Breast epithelium (tissue), 4 donors: ENCODE data around the gene ATP1B2. TPM values are rescaled to one million over a fixed set of nuclear protein-coding genes. Genes with fewer than 3 reads are reported as not detected.

Experiments
- DNase-seq, 2 donors: peaks; one replicate each; pipeline ENCODE4 v3.0.0-alpha.2; 2019; ENCODE audit warnings: low spot score in 2 of 2
- H3K27ac ChIP-seq, 2 donors: fragments of 200-600 bp; sonication (generic) in 1 of 2; one replicate each; pipeline ENCODE4 v1.5.1; 2016 to 2019; ENCODE audit warnings: mild to moderate bottlenecking in 1 of 2
- H3K27me3 ChIP-seq, 2 donors: fragments of 200-600 bp; sonication (generic) in 1 of 2; one replicate each; pipeline versions ENCODE4 v1.5.1 to v1.6.0; 2017 to 2019; ENCODE audit warnings: control low read depth in 1 of 2, mild to moderate bottlenecking in 1 of 2
- H3K36me3 ChIP-seq: fragments of 200-600 bp; one replicate; pipeline ENCODE4 v1.5.1; 2019
- H3K4me1 ChIP-seq, 2 donors: fragments of 200-600 bp; sonication (generic); one replicate each; pipeline ENCODE4 v1.5.1; 2016 to 2019; ENCODE audit warnings: control low read depth in 1 of 2
- H3K4me3 ChIP-seq, 3 donors: fragments of 200-600 bp; sonication (generic); 1 replicate in 2 of 3; 2 replicates in 1 of 3; pipeline ENCODE4 v1.5.1; 2016 to 2019; ENCODE audit warnings: mild to moderate bottlenecking in 3 of 3, moderate library complexity in 2 of 3
- H3K9me3 ChIP-seq, 2 donors: fragments of 200-600 bp; sonication (generic) in 1 of 2; one replicate each; pipeline ENCODE4 v1.5.1; 2016 to 2019; ENCODE audit warnings: control low read depth in 1 of 2
- POLR2A ChIP-seq: fragments of 450-650 bp; IDR thresholded peaks from one replicate; pipeline ENCODE4 v1.6.1; 2016; ENCODE audit warnings: antibody characterized with exemption, mild to moderate bottlenecking, moderate library complexity
- POLR2AphosphoS5 ChIP-seq, 3 donors: sonication (generic); formaldehyde crosslinking; IDR thresholded peaks; one replicate each; pipeline ENCODE4 v1.6.1; 2017; ENCODE audit warnings: antibody characterized with exemption in 3 of 3
- intact Hi-C: fragments of 100-400 bp; cut with DNase I; formaldehyde crosslinking; loops from one replicate; pipeline ENCODE4 v1.15.1; 2023; ENCODE audit warnings: low total_unique reads
- total RNA-seq, 3 donors: library from RNA; depleted of rRNA; stranded (reverse); fragments of >200 nt; gene quantifications; one replicate each; pipeline ENCODE4 v1.1.0, GENCODE V29; 2016
- TF ChIP-seq, protein P1 (sequence below), 3 donors: fragments of 450-650 bp; IDR thresholded peaks; one replicate each; pipeline ENCODE4 v1.5.1; 2016 to 2017; ENCODE audit warnings: antibody characterized with exemption in 3 of 3, mild to moderate bottlenecking in 3 of 3, moderate library complexity in 3 of 3

ATP1B2 gene
- total RNA-seq, 3 donors from 2014 or later, result 0.16 to 1.2 (median 0.98) TPM

DNA sequence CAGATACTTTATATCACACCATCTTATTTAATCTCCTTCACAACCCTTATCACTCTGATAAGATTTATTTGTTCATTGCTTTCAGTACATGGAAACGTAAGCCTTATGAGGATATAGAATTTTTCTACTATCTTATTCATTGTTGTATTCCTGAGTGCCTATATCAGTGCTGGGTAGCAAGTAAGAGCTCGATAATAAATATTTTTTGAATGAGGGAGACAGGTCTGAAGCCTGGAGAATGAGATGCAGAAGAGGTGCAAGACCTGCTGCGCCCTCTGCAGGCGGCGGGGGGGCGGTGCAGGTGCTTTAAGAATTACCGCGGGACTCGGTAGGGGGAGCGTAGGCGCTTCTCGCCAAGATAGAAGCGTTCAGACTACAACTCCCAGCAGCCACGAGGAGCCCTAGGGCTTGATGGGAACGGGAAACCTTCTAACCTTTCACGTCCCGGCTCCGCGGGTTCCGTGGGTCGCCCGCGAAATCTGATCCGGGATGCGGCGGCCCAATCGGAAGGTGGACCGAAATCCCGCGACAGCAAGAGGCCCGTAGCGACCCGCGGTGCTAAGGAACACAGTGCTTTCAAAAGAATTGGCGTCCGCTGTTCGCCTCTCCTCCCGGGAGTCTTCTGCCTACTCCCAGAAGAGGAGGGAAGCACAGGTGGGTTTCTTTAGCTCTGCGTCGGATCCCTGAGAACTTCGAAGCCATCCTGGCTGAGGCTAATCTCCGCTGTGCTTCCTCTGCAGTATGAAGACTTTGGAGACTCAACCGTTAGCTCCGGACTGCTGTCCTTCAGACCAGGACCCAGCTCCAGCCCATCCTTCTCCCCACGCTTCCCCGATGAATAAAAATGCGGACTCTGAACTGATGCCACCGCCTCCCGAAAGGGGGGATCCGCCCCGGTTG, 37.4 kb downstream of the ATP1B2 start, which contains the start of gene WRAP53:
Gene WRAP53 (plus strand): TSS at position 570 of the 900 bp plus-strand sequence. CDS start 172 bp downstream, at position 742.
- Histone ChIP-seq H3K36me3 (no peaks in the 10 kb centered on the region), H3K27me3 (no peaks in the 10 kb centered on the region), H3K4me1 (peaks cover 4 to 8% of the 10 kb centered on the region in 2 donors), H3K9me3 (no peaks in the 10 kb centered on the region), H3K27ac (peak within 1 kb of the TSS; percentile 96 to 98), H3K4me3 (peak within 1 kb of the TSS; percentile 85 to 96 (median 95))
- TF ChIP-seq POLR2AphosphoS5 (IDR thresholded peaks at IDR 0.05) (peak; percentile 71 to 77 (median 75)), POLR2A (no peak)
- TF ChIP-seq, protein P1, sequence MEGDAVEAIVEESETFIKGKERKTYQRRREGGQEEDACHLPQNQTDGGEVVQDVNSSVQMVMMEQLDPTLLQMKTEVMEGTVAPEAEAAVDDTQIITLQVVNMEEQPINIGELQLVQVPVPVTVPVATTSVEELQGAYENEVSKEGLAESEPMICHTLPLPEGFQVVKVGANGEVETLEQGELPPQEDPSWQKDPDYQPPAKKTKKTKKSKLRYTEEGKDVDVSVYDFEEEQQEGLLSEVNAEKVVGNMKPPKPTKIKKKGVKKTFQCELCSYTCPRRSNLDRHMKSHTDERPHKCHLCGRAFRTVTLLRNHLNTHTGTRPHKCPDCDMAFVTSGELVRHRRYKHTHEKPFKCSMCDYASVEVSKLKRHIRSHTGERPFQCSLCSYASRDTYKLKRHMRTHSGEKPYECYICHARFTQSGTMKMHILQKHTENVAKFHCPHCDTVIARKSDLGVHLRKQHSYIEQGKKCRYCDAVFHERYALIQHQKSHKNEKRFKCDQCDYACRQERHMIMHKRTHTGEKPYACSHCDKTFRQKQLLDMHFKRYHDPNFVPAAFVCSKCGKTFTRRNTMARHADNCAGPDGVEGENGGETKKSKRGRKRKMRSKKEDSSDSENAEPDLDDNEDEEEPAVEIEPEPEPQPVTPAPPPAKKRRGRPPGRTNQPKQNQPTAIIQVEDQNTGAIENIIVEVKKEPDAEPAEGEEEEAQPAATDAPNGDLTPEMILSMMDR (IDR thresholded peaks at IDR 0.05), result peak; percentile 95 to 99 (median 98)
- peak; percentile 97 to 99 for DNase-seq
- intact Hi-C loops, result no loop called here

DNA sequence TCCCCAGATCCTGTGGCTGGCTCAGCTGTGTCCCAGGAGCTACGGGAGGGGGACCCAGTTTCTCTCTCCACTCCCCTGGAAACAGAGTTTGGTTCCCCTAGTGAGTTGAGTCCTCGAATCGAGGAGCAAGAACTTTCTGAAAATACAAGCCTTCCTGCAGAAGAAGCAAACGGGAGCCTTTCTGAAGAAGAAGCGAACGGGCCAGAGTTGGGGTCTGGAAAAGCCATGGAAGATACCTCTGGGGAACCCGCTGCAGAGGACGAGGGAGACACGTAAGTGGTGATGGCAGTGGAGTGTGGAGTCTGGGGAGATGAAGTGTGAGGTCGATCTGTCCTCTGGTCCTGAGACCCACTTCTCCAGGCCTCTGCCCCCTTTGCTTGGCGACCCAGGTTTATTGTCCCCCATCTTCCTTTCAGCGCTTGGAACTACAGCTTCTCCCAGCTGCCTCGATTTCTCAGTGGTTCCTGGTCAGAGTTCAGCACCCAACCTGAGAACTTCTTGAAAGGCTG, 38.1 kb downstream of the ATP1B2 start:
- H3K4me3 ChIP-seq, result peak overlapping the region; percentile 85 to 96 (median 95)
- peak overlapping the region; percentile 75 to 81 for H3K27ac ChIP-seq

GRCh38 chr17:7695586-7695985, 44.9 kb downstream of the ATP1B2 start:
- no peak overlapping the region for H3K27ac ChIP-seq
- no peaks in the 10 kb centered on the region for H3K9me3 ChIP-seq
- intact Hi-C loops, result no loop called here

More for the DNA sequence above, 38.1 kb downstream of the ATP1B2 start:
- Histone ChIP-seq H3K9me3 (no peaks in the 10 kb centered on the region), H3K4me1 (peaks cover 4 to 8% of the 10 kb centered on the region in 2 donors), H3K36me3 (no peaks in the 10 kb centered on the region), H3K27me3 (no peaks in the 10 kb centered on the region)
- intact Hi-C loops, result no loop called here
- DNase-seq, result no peak
- TF ChIP-seq POLR2A, result no peak

DNA sequence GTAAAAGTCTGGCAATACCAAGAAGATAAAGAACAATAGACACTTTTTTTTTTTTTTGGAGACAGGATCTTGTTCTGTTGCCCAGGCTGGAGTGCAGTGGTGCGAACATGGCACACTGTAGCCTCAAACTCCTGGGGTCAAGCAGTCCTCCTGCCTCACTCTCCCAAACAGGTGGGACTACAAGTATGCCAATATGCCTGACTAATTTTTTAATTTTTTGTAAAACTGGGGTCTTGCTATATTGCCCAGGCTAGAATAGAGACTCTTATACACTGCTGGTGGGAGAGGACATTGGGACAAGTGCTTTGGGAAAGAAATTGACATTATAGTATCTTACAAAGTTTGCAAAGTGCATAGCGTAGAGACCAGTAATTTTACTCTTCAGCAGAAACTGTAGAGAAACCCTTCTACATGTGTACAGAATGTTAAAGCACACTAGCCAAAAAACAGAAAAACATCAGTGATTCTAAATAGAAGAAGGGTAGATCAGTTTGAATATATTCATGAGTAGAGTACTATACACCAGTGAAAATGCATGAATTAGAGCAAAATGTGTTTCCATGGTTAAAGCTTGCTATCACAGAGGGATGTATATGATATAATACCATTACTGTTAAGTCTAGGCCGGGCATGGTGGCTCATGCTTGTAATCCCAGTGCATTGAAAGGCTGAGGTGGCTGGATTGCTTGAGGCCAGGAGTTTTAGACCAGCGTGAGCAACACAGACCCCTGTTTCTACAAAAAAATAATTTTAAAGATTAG, 47.3 kb downstream of the ATP1B2 start:
- no peaks in the 10 kb centered on the region for H3K36me3 ChIP-seq
- H3K27ac ChIP-seq, result no peak overlapping the region
- intact Hi-C loops, result no loop called here
- H3K4me1 ChIP-seq, result no peaks in the 10 kb centered on the region
- no peak for TF ChIP-seq POLR2A
- TF ChIP-seq, protein P1 (IDR thresholded peaks at IDR 0.05), result no peak
- no peak for TF ChIP-seq POLR2AphosphoS5 (IDR thresholded peaks at IDR 0.05)
- H3K27me3 ChIP-seq, result no peaks in the 10 kb centered on the region
- DNase-seq, result no peak
- H3K4me3 ChIP-seq, result no peak overlapping the region
- no peaks in the 10 kb centered on the region for H3K9me3 ChIP-seq

More at GRCh38 chr17:7695586-7695985, 44.9 kb downstream of the ATP1B2 start:
- H3K4me1 ChIP-seq, result no peaks in the 10 kb centered on the region
- H3K27me3 ChIP-seq, result no peaks in the 10 kb centered on the region
- no peak overlapping the region for H3K4me3 ChIP-seq
- H3K36me3 ChIP-seq, result no peaks in the 10 kb centered on the region
- TF ChIP-seq POLR2AphosphoS5 (IDR thresholded peaks at IDR 0.05) (no peak), POLR2A (no peak)
- TF ChIP-seq, protein P1 (IDR thresholded peaks at IDR 0.05), result no peak
- no peak for DNase-seq

DNA sequence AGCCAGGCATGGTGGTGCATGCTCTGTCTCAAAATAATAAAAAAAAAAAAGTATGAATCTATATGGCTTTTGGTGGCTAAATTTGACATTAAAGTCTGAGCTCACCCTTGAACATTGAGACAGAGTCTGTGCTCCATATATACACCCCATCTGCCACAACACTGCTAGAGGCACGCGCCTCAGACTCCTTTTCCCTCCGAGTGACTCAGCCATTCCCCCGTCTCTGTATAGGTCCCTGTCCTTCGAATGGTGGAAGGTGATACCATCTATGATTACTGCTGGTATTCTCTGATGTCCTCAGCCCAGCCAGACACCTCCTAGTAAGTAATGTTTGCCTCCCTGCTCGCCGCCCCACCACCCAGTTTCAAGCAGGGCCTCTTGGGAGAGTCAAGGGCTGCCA, 49.8 kb downstream of the ATP1B2 start:
- no peak overlapping the region for H3K4me3 ChIP-seq
- no peak for DNase-seq
- H3K4me1 ChIP-seq, result peaks cover 0 to 2% of the 10 kb centered on the region in 2 donors
- H3K36me3 ChIP-seq, result no peaks in the 10 kb centered on the region
- no peaks in the 10 kb centered on the region for H3K9me3 ChIP-seq
- intact Hi-C loops, result no loop called here
- TF ChIP-seq, protein P1 (IDR thresholded peaks at IDR 0.05), result no peak
- TF ChIP-seq POLR2AphosphoS5 (IDR thresholded peaks at IDR 0.05), result no peak
- no peak for TF ChIP-seq POLR2A
- peaks cover 0 to 2% of the 10 kb centered on the region in 2 donors for H3K27me3 ChIP-seq
- no peak overlapping the region for H3K27ac ChIP-seq
